Measurements from ENCODE around the gene ECSCR. TPM values are rescaled to one million over a fixed set of nuclear protein-coding genes. Genes with fewer than 3 reads are reported as not detected.
"Not testable (repeated sequence)": the region's sequence is repeated elsewhere in the genome, so short reads cannot be mapped to it uniquely, and the experiment has no call there.

Gene ECSCR
- total RNA-seq, 4 donors from 2014 or later, result 12.8 to 41.0 (median 25.9) TPM

GRCh38 chr5:139410121-139410992 is 52.2 kb downstream of the ECSCR start:
- no peak for DNase-seq (ENCODE audit: low spot score in 2 of 2)
- 52 to 61% methylated on average over 6 of the region's 6 CpGs for WGBS, 2 donors
- TF ChIP-seq CTCF (IDR thresholded peaks at IDR 0.05) (no peak), EP300 (IDR thresholded peaks at IDR 0.05) (no peak), POLR2A (IDR thresholded peaks at IDR 0.05) (no peak)

GRCh38 chr5:139409116-139409515 is 53.4 kb downstream of the ECSCR start:
- not testable (repeated sequence) for H3K4me1 ChIP-seq; H3K27ac ChIP-seq; H3K27me3 ChIP-seq; DNase-seq (ENCODE audit: low spot score in 2 of 2); H3K4me3 ChIP-seq; H3K9me3 ChIP-seq
- peaks cover 0 to 24% (median 0%) of the 10 kb centered on the region in 3 donors for H3K36me3 ChIP-seq
- 85 to 89% methylated on average over 5 of the region's 5 CpGs for WGBS, 2 donors

More at GRCh38 chr5:139410121-139410992, 52.2 kb downstream of the ECSCR start:
- no peaks in the 10 kb centered on the region for H3K27me3 ChIP-seq
- no peak overlapping the region for H3K4me3 ChIP-seq
- no peaks in the 10 kb centered on the region for H3K9me3 ChIP-seq
- H3K27ac ChIP-seq, result peak overlapping the region in 2 of 4 donors; percentile 32 to 35
- peaks cover 0 to 24% (median 0%) of the 10 kb centered on the region in 3 donors for H3K36me3 ChIP-seq
- peaks cover 0 to 15% (median 4%) of the 10 kb centered on the region in 4 donors for H3K4me1 ChIP-seq

DNA sequence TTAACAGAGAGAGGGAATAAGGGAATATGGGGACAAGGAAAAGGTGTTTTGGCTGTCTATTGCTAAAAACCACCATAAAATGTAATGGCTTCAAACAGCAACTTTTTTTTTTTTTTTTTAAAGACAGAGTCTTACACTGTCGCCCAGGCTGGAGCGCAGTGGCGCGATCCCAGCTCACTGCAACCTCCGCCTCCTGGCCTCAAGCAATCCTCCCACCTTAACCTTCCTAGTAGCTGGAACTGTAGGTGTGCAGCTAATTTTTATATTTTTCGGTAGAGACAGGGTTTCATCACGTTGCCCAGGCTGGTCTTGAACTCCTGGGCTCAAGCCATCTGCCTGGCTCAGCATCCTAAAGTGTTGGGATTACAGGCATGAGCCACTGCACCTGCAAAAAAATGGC is 54.4 kb downstream of the ECSCR start:
- Histone ChIP-seq H3K4me3 (no peak overlapping the region), H3K27ac (no peak overlapping the region), H3K27me3 (no peaks in the 10 kb centered on the region), H3K9me3 (no peaks in the 10 kb centered on the region), H3K4me1 (peaks cover 2 to 11% (median 8%) of the 10 kb centered on the region in 4 donors), H3K36me3 (peaks cover 0 to 18% (median 0%) of the 10 kb centered on the region in 3 donors)
- no peak for TF ChIP-seq CTCF (IDR thresholded peaks at IDR 0.05)
- no peak for TF ChIP-seq POLR2A (IDR thresholded peaks at IDR 0.05)
- no peak for TF ChIP-seq EP300 (IDR thresholded peaks at IDR 0.05)
- WGBS, 2 donors, result 91% methylated on average over 7 of the region's 7 CpGs
- no peak for DNase-seq (ENCODE audit: low spot score in 2 of 2)

DNA sequence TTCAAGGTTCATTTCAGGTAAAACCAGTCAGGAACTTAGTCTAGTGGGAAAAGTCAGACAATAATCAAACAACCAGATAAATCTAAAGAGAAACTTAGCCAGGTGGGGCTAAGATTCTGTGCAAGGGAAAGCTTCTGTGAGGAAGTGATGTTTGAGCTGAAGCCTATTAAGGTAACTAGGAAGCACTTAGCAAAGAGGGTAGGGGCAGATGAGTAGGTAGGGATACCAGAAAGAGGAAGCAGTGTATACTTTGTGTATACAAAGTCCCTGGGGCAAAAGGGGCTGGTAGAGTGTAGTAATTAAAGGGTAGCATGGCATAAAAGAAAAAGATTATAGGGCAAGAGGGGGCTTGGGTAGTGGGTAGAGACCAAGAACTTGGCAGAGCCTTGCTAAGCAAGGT is 55.0 kb downstream of the ECSCR start:
- TF ChIP-seq POLR2A (IDR thresholded peaks at IDR 0.05) (no peak), CTCF (IDR thresholded peaks at IDR 0.05) (no peak), EP300 (IDR thresholded peaks at IDR 0.05) (no peak)
- H3K36me3 ChIP-seq, result peaks cover 0 to 11% (median 0%) of the 10 kb centered on the region in 3 donors
- no peak overlapping the region for H3K27ac ChIP-seq
- H3K4me1 ChIP-seq, result peaks cover 4 to 15% (median 11%) of the 10 kb centered on the region in 4 donors
- DNase-seq (ENCODE audit: low spot score in 2 of 2), result no peak
- no peak overlapping the region for H3K4me3 ChIP-seq
- no peaks in the 10 kb centered on the region for H3K27me3 ChIP-seq
- H3K9me3 ChIP-seq, result no peaks in the 10 kb centered on the region

DNA sequence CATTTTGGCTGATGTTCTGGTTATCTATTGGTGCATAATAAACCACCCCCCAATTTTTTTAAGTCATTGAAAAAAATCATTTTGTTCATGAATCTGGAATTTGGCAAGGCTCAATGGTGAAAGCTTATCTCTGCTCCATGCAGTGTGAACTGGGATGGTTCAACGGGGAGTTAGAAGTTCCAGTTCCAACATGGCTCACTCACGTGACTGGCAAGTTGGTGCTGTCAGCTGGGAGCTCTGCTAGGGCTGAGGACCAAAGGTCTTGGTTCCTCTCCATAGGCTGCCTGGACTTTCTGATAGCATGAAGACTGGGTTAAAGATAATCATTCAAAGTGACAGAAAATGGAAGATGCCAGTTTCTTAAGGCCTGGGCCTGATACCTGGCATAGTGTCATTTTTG is 55.6 kb downstream of the ECSCR start:
- no peak overlapping the region for H3K4me3 ChIP-seq

More for the DNA sequence above, 55.6 kb downstream of the ECSCR start:
- no peak for DNase-seq (ENCODE audit: low spot score in 2 of 2)
- no peak overlapping the region for H3K27ac ChIP-seq
- H3K27me3 ChIP-seq, result no peaks in the 10 kb centered on the region
- H3K4me1 ChIP-seq, result peaks cover 4 to 15% (median 11%) of the 10 kb centered on the region in 4 donors
- WGBS, 2 donors, result 87 to 96% methylated on average over 2 of the region's 2 CpGs
- H3K36me3 ChIP-seq, result peaks cover 0 to 6% (median 0%) of the 10 kb centered on the region in 3 donors
- no peaks in the 10 kb centered on the region for H3K9me3 ChIP-seq
- TF ChIP-seq POLR2A (IDR thresholded peaks at IDR 0.05), result no peak
- TF ChIP-seq EP300 (IDR thresholded peaks at IDR 0.05), result no peak
- no peak for TF ChIP-seq CTCF (IDR thresholded peaks at IDR 0.05)

Data from tibial nerve (tissue), 4 donors.